GM23248 (cell line): Measurements from ENCODE around the gene GGPS1. TPM values are rescaled to one million over a fixed set of nuclear protein-coding genes. Genes with fewer than 3 reads are reported as not detected.

Experiments
- DNase-seq: peaks from one replicate; pipeline ENCODE4 v3.0.0-alpha.2; 2015
- H2AFZ ChIP-seq: fragments of 200-600 bp; sonication (generic); 2 replicates; pipeline ENCODE4 v1.6.1; 2016; ENCODE audit warnings: antibody characterized with exemption
- H3F3A ChIP-seq: fragments of 200-600 bp; sonication (generic); 2 replicates; pipeline ENCODE4 v1.6.1; 2016; ENCODE audit warnings: mild to moderate bottlenecking, antibody characterized with exemption, mixed run types; ENCODE audit not compliant: insufficient read depth
- H3K27ac ChIP-seq: fragments of 200-600 bp; sonication (generic); 2 replicates; pipeline ENCODE4 v1.5.1; 2016; ENCODE audit warnings: mild to moderate bottlenecking
- H3K27me3 ChIP-seq: fragments of 200-600 bp; sonication (generic); replicated peaks from 2 replicates; pipeline ENCODE4 v1.6.1; 2016; ENCODE audit warnings: mild to moderate bottlenecking; ENCODE audit not compliant: insufficient read depth
- H3K36me3 ChIP-seq: fragments of 200-600 bp; sonication (generic); 2 replicates; pipeline ENCODE4 v1.6.1; 2016; ENCODE audit warnings: low read depth, mild to moderate bottlenecking
- H3K4me1 ChIP-seq: fragments of 200-600 bp; sonication (generic); 2 replicates; pipeline ENCODE4 v1.6.1; 2016; ENCODE audit warnings: mild to moderate bottlenecking; ENCODE audit not compliant: insufficient read depth
- H3K4me2 ChIP-seq: fragments of 200-600 bp; sonication (generic); one replicate; pipeline ENCODE4 v1.6.1; 2016; ENCODE audit warnings: mild to moderate bottlenecking; ENCODE audit not compliant: unreplicated experiment
- H3K4me3 ChIP-seq: fragments of 200-600 bp; sonication (generic); 2 replicates; pipeline ENCODE4 v1.5.1; 2016; ENCODE audit warnings: mild to moderate bottlenecking
- H3K79me2 ChIP-seq: fragments of 200-600 bp; sonication (generic); 2 replicates; pipeline ENCODE4 v1.6.1; 2016; ENCODE audit warnings: mild to moderate bottlenecking; ENCODE audit not compliant: insufficient read depth
- H3K9ac ChIP-seq: fragments of 200-600 bp; sonication (generic); 2 replicates; pipeline ENCODE4 v1.6.1; 2016; ENCODE audit warnings: mild to moderate bottlenecking
- H3K9me2 ChIP-seq: fragments of 200-600 bp; sonication (generic); 2 replicates; pipeline ENCODE4 v1.6.1; 2016; ENCODE audit warnings: mixed run types, mild to moderate bottlenecking, moderate library complexity; ENCODE audit not compliant: insufficient read depth
- H3K9me3 ChIP-seq: fragments of 200-600 bp; sonication (generic); one replicate; pipeline ENCODE4 v1.6.1; 2017; ENCODE audit warnings: low read depth
- H4K20me1 ChIP-seq: fragments of 200-600 bp; sonication (generic); 2 replicates; pipeline ENCODE4 v1.6.0; 2016; ENCODE audit not compliant: insufficient read depth
- EZH2 ChIP-seq: fragments of 200-600 bp; sonication (generic); IDR thresholded peaks from 2 replicates; pipeline ENCODE4 v1.6.1; 2018; ENCODE audit warnings: antibody characterized with exemption, mild to moderate bottlenecking; ENCODE audit not compliant: insufficient read depth, poor library complexity, severe bottlenecking
- EZH2phosphoT487 ChIP-seq: fragments of 200-600 bp; sonication (generic); IDR thresholded peaks from 2 replicates; pipeline ENCODE4 v1.6.1; 2018; ENCODE audit warnings: antibody characterized with exemption, moderate library complexity, mild to moderate bottlenecking, low read depth; ENCODE audit not compliant: insufficient read depth
- WGBS, 2 experiments: methylation state at CpG; one replicate each; pipeline ENCODE4 v1.1.6; 2015 to 2017; ENCODE audit warnings: low lambda C conversion rate in 2 of 2, low coverage in 1 of 2; ENCODE audit errors: missing lambda C conversion rate in 2 of 2; 5-methylcytosine and 5-hydroxymethylcytosine counted together
- in situ Hi-C: fragments of 300-500 bp; cut with MboI; formaldehyde crosslinking; loops from 2 replicates; pipeline ENCODE4 v1.15.0; 2020
- polyA plus RNA-seq: library from polyadenylated mRNA; unstranded; fragments of >200 nt; fragmentation: Nextera tagmentation; extraction: Ambion mirVana; gene quantifications from 2 replicates; pipeline ENCODE4 v1.2.1, GENCODE V29; 2016
- total RNA-seq: library from RNA; depleted of rRNA; stranded (reverse); fragments of >200 nt; shearing (Covaris generic); gene quantifications from 2 replicates; pipeline ENCODE4 v1.2.3, GENCODE V29; 2014

GGPS1 gene
- total and polyA plus RNA-seq, 2 experiments from 2014 or later, result 33.6 to 59.9 TPM

DNA sequence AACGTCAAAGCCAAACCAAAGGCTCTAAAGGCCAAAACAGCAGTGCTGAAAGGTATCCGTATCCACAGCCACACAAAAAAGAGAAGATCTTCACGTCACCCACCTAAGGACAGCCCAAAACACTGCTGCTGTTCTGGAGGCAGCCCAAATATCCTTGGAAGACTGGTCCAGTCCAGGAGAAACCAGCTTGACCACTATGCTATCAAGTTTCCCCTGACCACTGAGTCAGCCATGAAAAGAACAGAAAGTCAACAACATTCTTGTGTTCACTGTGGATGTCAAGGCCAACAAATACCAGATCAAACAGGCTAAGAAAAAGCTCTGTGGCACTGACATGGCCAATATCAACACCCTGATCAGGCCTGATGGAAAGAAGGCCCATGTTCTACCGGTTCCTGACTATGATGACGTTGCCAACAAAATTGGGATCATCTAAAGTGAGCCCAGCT is 32.4 kb upstream of the GGPS1 start:
- H3K4me2 ChIP-seq, result no peak overlapping the region

DNA sequence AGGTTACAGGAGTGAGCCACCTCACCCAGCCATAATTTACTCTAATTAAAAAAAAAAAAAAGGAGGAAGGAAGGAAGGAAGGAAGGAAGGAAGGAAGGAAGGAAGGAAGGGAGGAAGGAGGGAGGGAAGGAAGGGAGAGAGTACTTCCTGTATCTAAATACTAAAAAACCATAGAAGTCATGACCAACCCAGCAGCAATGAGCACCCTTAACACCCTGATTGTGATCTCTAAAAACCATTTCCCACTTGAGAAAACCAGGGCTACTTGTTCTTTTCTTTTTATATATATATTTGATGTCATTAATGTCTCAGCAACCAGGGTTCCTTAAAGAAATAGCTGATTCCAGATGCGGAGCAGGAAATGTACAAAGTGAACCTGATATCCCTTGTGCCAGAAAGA is 31.6 kb upstream of the GGPS1 start:
- no peak for DNase-seq
- H3F3A ChIP-seq, result no peaks in the 10 kb centered on the region; the same call in 1 of the 2 replicates
- no peaks in the 10 kb centered on the region for H3K9me2 ChIP-seq
- in situ Hi-C loops, result no loop called here
- 96 to 100% methylated on average over 1 of the region's 1 CpG for WGBS, 2 experiments
- H4K20me1 ChIP-seq, result peaks cover 26% of the 10 kb centered on the region
- no peaks in the 10 kb centered on the region for H3K36me3 ChIP-seq
- TF ChIP-seq EZH2 (no peak), EZH2phosphoT487 (no peak)
- no peak overlapping the region for H3K4me2 ChIP-seq
- H3K27me3 ChIP-seq, result no peaks in the 10 kb centered on the region
- H3K4me3 ChIP-seq, result no peak overlapping the region
- no peaks in the 10 kb centered on the region for H3K4me1 ChIP-seq
- H3K79me2 ChIP-seq, result peaks cover 100% of the 10 kb centered on the region
- no peaks in the 10 kb centered on the region for H3K9me3 ChIP-seq
- H3K9ac ChIP-seq, result no peak overlapping the region
- no peak overlapping the region for H2AFZ ChIP-seq
- H3K27ac ChIP-seq, result no peak overlapping the region

More for the DNA sequence above, 32.4 kb upstream of the GGPS1 start:
- Histone ChIP-seq H3K27ac (no peak overlapping the region), H3K4me3 (no peak overlapping the region), H3F3A (no peaks in the 10 kb centered on the region; the same call in 1 of the 2 replicates), H3K27me3 (no peaks in the 10 kb centered on the region), H3K36me3 (no peaks in the 10 kb centered on the region), H3K79me2 (peaks cover 100% of the 10 kb centered on the region), H2AFZ (no peak overlapping the region), H3K4me1 (no peaks in the 10 kb centered on the region), H3K9me2 (no peaks in the 10 kb centered on the region), H3K9me3 (no peaks in the 10 kb centered on the region), H3K9ac (no peak overlapping the region), H4K20me1 (peaks cover 26% of the 10 kb centered on the region)
- in situ Hi-C loops, result no loop called here
- no peak for DNase-seq
- TF ChIP-seq EZH2phosphoT487, result no peak
- TF ChIP-seq EZH2, result no peak
- 96 to 98% methylated on average over 5 of the region's 5 CpGs for WGBS, 2 experiments

GRCh38 chr1:235297579-235297978 is 30.8 kb upstream of the GGPS1 start:
- no peaks in the 10 kb centered on the region for H3K9me2 ChIP-seq
- H3K4me2 ChIP-seq, result no peak overlapping the region
- no peak overlapping the region for H3K27ac ChIP-seq
- WGBS, 2 experiments, result 61% methylated on average over 3 of the region's 3 CpGs
- no peak overlapping the region for H3K9ac ChIP-seq
- no peaks in the 10 kb centered on the region for H3K4me1 ChIP-seq
- H2AFZ ChIP-seq, result no peak overlapping the region
- no peak for DNase-seq
- no peaks in the 10 kb centered on the region for H3K9me3 ChIP-seq
- H3K27me3 ChIP-seq, result no peaks in the 10 kb centered on the region
- H3K79me2 ChIP-seq, result peaks cover 100% of the 10 kb centered on the region
- no peak overlapping the region for H3K4me3 ChIP-seq
- TF ChIP-seq EZH2phosphoT487 (no peak), EZH2 (no peak)
- no peaks in the 10 kb centered on the region for H3K36me3 ChIP-seq
- peaks cover 28% of the 10 kb centered on the region for H4K20me1 ChIP-seq
- H3F3A ChIP-seq, result no peaks in the 10 kb centered on the region; the same call in 1 of the 2 replicates
- in situ Hi-C loops, result no loop called here

- H3K36me3 ChIP-seq, result no peaks in the 10 kb centered on the region
- H3K4me1 ChIP-seq, result no peaks in the 10 kb centered on the region
- H3K9me2 ChIP-seq, result no peaks in the 10 kb centered on the region
- H3K4me3 ChIP-seq, result no peak overlapping the region
- H3K27me3 ChIP-seq, result no peaks in the 10 kb centered on the region
- H3K79me2 ChIP-seq, result peaks cover 100% of the 10 kb centered on the region
- TF ChIP-seq EZH2phosphoT487 (no peak), EZH2 (no peak)
- H4K20me1 ChIP-seq, result peaks cover 34% of the 10 kb centered on the region
- in situ Hi-C loops, result no loop called here
- no peak overlapping the region for H3K9ac ChIP-seq
- H3F3A ChIP-seq, result no peaks in the 10 kb centered on the region; the same call in 1 of the 2 replicates
- H2AFZ ChIP-seq, result no peak overlapping the region
- DNase-seq, result no peak
- 48 to 52% methylated on average over 2 of the region's 2 CpGs for WGBS, 2 experiments
- no peaks in the 10 kb centered on the region for H3K9me3 ChIP-seq
- H3K4me2 ChIP-seq, result no peak overlapping the region
- H3K27ac ChIP-seq, result no peak overlapping the region
Observed at GRCh38 chr1:235298758-235299157, 29.6 kb upstream of the GGPS1 start.
